HG03175 (cell line): ENCODE data around the gene SPTB.
"Not testable (repeated sequence)": the region's sequence is repeated elsewhere in the genome, so short reads cannot be mapped to it uniquely, and the experiment has no call there.

Experiments used
- ATAC-seq: cut with Tn5 transposase; IDR thresholded peaks from one replicate; pipeline ENCODE4 v1.9.1; 2021; ENCODE audit warnings: mild to moderate bottlenecking, moderate library complexity; ENCODE audit not compliant: unreplicated experiment

Gene SPTB

DNA sequence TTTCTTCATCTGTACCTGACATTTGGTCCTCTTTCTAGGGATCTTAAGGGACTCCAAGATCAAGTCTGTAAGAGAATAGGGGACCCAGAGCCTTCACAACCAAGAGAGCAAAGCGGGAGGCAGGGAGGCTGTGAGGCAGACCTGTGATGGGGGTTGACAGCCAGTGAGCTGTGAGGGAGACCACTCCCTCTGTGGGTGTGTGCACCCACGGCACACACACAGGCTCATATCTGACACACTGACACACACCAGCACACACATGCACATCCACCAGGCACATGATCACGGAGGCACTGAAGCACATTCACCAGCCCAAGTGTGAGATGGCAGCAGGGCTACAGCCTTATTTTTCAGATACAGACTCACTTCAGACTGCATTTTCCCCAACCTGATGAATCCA is 55.2 kb downstream of the SPTB start:
- ATAC-seq: no peak

DNA sequence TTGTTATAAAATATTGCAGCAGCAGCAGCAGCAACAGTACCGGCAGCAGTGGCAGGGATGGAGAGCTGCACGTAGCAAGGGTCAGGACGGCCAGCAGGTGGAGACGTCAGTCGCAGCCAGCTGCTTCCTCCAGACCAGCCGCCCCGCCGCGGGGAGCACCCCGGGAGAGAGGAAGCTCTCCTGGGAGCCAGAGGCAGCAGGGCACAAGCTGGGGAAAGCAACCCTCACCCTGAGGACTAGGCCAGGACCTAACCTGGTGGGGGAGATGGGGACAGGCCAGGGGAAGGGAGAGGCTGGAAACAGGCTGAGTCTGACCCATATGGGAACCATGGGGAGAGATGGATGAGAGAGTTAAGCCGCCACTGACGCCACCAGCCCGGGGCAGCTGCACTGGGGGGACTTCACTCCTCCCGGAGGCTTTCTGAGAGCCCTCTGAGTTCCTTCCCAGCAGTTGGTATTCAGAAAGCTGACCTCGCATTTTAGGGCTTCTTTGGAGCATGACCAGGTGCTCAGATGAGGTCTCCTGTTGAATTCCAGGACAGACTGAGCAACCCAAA is 56.3 kb downstream of the SPTB start:
- peak; percentile 80 for ATAC-seq

DNA sequence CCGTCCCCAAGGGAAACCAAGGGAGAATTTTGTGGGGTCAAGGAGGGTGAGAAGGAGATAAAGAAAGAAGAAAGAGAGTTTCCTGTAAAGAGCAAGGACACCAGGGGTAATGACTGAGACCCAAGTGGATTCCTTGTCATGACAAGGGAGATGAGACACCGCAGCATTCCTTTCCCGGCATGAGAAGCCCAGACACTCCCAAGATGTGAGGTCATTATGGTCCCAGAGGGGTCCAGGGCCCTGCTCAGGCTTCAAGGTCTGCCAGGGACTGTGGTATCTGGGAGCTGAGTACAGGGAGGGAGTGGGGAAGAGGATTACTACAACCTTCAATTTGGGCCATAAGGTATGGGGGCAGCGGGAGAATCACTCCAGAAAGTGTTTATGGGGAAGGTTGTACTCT is 58.1 kb downstream of the SPTB start:
- no peak for ATAC-seq

DNA sequence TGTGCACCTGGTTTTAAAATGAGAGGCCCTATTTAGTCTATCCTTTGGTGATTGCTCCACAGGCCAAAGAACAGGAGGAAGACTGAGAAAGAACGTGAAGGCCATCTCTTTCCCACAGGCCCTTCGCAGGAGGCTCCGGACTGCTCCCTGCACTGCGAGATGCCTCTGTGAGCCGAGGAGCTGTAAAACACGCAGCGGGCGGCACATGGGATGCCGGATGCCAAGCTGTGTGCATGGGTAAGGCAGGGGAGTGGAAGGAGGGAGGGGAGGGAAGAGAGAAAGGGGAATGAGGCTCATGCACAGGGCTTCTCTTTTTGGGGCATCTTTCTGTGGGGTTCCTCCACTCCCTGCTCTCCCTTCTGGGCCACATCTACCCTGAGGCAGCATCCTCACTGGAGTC is 61.6 kb downstream of the SPTB start:
- no peak for ATAC-seq

DNA sequence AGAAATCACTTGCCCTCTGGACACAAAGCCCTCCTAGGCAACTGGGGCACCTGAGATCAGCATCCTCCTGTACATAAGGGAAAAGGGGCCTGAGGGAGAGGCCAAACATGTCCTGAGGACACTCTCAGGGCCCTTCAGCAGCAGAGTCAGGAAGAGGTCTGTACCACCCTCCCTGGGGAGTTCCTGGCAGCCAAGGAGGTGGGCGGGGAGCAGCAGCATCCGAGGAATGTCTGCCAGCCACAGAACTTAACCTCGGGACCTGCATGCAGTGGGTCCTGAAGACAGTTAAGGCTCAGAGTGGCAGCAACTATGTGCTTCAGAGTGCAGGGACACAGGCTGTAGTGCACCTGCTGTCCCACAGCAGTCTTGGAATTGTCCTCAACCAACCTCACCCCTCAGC is 62.1 kb downstream of the SPTB start:
- ATAC-seq: no peak

DNA sequence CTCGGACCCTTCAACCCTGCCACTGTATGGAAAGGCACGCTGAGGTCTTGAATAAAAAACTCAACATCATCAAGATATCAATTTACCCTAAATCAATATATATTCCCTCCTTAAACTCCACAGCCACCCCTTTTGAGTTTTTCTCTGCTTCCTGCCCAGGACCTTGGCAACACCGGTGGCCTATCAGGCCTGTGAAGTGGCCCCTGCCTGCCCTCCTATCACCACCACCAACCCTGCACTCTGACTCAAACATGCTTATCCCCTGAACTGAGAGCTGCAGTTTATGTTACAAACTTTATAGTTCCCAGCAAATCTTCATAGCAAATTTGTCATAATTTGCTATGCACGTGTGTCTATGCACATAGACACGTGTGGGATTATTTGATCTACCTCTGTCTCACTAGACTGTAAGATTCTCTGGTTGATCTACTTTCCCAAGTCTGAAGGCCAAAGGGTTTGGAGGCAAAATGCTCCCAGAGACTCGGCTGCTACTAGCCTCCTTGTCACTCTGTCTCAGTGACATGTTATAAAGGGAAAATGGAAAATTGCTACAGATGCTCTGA is 63.4 kb downstream of the SPTB start:
- no peak for ATAC-seq

DNA sequence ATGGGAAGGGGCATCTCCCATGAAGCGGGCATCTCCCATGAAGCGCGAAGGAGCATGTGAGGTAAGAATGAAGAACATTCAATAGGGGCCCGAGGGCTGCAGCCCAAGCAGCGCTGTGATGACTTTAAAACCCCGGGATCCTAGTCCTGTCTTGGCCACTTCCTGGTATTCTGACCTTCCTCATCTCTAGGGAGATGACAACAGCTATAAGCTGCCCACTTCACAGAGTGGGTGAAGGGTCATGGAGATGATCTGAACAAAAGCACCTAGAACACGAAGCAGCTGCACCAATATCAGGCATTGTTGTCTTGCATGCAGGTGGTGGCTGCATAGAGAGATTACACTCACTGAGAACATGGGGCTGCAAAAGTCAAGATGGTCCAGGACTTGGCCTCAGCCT is 64.5 kb downstream of the SPTB start:
- ATAC-seq: no peak

DNA sequence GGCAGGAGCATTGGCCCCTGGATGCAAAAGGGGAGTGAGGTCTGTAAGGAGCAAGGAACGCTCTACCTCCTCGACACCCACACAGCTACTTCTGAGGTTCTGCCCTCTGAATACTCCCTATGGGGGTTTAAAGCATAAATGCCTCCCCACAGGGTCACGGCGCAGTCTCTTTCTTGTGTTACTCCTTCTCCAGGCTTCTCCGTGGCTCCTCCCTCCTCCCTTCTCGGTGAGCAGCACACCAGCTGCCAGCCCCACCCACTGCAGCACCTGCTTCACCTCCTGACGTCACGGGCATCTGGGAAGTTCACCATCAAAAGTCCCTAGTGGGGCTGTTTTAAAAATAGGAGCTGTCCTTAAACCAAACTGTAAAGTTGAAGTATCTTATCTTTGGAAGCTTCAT is 67.3 kb downstream of the SPTB start:
- no peak for ATAC-seq

DNA sequence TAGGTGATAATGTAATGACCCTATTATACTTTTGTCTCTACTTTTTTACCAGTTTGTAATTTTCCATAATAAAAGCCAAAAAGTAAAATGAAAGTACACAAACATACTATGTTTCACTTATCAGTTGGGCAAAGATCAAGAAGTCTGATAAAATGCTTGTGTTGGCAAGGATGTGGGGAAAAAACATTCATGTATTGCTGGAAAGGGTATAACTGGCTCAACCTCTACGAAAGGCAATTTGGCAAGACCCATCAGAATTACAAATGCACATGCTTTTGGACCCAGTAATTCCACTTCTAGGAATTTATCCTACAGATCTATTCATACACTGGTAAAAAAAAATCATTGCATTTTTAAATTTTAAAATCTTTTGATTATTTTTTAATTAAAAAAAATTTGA is 68.0 kb downstream of the SPTB start:
- ATAC-seq: no peak

DNA sequence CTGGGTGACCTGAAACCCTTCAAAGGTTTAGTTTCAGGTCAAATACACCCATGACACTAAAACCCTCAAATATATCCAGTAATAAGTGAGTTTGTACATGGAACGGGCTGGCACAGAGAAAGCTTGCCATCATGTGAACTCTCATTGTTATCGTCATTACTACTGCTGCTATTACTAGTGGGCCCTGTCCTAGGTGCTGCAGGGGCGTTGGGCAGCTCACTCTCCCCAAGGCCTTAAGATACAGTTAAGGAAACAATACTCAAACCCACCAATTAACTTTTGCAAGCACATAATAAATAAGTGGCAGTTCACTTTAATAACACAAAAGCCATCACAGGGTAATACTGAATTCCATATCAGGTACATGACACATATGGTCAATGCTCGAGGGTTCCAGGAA is 71.3 kb downstream of the SPTB start:
- no peak for ATAC-seq

DNA sequence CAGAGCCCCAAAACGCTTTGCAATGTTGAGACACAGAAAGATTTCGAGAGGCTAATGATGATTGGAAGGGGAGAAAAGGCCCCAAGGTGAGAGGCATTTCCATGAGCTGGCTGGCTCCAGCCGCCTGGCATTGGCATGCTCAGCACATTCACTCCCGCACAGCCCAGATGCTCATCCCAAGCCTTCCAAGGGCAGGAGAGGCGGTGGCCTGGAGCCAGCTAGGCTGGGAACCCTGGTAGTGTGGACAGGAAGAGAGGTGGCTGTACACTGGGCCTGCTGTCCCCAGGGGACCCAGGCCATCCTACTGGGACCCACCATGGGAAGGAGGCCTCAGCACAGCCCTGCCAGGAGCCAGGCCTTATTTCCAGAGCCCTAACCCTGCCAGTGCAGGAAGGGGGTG is 72.2 kb downstream of the SPTB start:
- no peak for ATAC-seq

DNA sequence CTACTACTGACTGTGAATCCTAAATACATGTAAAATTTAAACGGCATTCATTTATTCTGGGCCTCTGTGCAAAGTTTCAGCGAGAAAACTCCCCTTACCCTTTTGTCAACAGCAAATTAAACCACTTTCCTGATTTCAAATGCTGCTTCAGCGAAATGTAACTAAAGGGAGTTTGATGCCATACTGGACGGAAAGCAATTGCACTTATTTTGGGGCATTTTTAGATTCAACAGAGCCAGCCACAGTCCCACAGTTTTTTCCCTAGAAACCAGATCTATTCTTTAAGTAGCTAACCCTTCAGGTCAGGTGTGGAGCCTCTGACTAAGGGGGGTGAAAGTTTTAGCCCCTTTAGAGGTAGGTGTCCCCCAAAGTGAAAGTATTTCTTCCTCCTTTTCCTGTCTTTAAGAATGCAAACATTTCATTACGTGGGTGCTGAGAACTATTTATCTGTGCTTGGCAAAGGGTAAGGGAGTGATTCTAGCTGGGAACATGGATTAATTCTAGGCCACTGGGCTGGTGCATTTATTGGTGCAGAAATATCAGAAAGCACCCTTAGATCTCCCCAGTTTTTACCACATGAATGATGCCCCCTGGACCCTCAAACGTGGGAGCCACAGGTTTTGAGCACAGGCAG is 72.7 kb downstream of the SPTB start:
- ATAC-seq: no peak

DNA sequence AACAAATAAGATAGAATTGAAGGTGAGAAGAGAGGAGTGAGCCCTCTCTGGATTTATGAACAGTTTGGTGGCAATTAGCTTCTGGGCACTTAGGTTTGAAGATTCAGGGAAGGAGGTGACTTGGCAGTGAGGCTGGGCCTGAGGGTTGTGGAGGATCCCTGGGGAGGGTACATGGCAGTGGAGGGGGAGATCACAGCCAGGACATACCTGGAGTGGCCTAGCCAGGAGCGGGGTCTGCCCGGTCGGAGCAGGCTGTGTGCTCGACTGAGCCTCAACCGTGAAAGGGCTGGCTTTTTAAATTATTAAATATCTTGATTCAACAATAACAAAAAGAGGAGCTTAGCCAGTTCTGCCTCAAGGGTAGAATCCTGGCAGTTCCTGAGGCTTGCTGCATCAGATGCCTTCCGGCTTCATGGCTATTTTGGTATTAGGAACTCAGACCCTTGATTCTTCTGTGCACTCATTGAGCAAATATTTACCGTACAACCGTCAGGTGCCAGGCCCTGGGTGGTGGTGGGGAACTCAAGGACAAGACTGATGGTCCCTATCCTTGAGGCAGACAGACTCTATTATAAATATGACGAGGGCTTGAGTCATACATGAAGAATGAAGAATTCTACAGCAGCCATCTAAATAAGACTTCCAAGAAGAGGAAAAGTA is 73.4 kb downstream of the SPTB start:
- ATAC-seq: no peak

DNA sequence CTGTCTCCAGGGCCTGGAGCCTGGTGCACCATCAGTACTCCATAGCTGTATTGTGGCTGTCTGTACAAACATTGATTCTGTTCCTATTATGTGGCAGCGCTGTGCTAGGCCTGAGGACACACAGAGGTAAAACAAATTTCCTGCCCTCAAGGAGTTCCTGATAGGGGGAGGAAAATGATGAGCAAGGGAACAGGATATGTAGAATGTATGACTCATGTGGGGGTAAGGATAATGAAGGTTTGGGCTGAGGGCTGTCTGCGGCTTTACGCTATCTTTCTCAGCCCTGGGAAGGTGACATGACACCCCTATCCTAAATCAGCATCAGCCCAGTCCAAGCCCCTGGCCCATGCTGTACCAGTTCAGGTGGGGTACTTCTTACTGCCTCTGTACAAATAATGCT is 74.1 kb downstream of the SPTB start:
- ATAC-seq: not testable (repeated sequence)

DNA sequence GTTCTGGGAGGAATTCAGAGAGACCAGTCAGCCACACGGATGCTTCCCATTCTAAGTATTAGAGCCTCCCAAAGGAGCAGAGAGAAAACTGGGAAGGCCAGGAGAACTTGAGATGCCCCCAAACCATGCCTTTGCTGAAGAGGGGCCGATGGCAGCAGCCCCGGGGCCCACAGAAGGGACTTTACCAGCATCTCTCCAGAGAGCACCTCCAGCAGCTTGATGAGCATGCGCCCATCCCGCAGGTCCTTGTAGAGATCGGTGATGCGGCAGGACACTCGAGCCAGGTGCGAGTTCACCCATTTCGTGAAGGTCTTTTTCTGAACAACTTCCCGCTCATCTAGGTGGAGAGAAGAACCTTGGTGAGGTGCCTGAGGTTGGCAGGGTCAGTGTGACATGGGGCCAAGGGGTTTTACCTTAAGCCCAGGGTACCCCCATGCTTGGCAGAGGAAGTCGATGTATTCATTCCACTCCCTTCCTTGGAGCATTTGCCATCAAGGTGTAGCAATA is 74.9 kb downstream of the SPTB start:
- ATAC-seq: no peak

DNA sequence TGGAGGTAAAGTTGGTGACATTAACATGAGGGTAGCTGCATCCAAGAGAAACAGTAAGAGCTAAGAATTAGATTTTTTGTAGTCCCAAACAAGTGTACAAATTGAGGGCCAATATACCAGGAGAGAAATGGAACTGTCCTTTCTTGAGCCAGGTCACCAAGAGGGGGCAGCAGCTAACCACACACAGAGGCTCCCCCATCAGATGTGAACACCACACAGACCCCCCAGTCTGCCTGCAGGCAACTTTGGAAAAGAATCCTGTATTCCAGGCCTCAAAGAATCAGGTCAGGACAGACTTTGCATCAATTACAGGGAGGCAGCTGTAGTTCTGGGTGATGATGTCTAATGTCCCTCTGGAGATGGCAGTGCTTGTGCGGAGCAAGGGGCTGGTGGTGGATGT is 77.9 kb downstream of the SPTB start:
- ATAC-seq: no peak

DNA sequence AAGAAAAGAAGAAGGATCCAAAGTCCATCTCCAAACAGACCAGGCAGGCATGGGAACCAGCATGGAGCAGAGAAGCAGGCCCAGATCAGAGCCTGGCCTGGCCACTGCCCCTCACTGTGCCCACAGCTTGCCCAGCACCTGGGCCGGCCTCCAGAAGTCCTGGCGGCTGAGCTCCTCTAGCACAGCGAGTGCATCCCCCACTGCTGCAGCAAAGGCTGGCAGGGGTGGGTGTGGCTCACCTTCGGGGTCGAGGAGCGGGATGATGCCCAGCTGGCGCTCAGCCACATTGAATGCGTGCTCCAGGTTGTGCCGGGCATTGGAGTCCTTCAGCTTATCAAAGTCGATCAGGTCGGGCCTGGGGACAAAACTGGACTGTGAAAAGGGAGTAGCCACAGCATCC is 78.7 kb downstream of the SPTB start:
- ATAC-seq: no peak

DNA sequence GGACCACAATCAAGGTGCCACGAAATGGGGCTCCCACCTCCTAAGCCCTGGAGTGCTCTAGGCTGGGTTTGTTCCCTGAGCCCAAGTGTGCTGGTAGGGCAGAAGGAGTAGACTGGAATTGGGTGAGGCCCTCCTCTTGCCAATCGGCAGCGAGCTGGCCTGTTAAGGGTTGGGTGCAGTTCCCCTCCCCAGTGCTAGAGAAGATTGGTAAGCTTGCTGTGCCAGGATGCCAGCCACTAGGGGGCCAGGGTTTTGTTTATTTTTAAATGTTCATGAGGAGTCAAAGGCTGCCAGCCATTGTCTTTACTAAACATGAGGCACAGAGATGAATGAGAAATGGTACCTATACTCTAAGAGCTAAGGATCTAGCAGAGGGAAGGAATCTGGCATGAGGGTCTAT is 79.7 kb downstream of the SPTB start:
- no peak for ATAC-seq

DNA sequence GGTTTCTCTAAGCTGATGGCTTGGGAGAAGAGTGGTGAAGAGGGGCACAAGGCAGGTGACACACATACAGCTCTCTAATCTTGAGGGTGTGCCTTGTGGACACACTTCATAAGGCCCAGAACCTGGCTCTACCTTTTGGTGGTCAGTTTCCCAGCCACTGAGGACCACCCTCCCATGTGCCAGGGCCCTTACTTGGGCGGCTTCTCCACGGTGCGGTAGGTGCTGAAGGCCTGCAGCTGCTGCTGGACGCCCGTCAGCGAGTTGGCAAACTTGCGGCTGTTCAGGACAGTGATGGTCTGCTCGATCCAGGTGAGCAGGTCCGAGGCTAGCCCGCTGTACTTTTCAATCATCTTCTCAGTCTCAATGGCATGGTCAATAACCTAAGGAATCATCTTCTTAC is 80.2 kb downstream of the SPTB start:
- no peak for ATAC-seq

DNA sequence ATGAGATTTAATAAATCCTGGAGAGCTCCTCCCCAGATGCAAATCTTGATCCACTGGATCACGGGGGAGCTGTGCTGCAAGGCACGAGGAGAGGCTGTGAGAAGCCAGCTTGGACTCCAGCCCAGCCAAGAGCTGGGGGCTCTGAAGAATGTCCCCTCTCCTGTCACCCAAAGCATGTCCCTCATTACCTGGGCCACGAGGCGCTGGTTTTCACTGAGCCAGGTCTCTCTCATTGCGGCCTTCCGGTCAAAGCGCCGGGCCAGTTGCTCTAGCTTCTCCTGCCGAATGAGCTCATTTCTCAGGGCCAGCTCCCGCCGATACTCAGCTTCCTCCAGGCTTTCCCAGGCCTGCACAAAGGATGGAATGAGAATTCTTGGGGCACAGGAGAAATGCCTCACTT is 83.3 kb downstream of the SPTB start:
- no peak for ATAC-seq

DNA sequence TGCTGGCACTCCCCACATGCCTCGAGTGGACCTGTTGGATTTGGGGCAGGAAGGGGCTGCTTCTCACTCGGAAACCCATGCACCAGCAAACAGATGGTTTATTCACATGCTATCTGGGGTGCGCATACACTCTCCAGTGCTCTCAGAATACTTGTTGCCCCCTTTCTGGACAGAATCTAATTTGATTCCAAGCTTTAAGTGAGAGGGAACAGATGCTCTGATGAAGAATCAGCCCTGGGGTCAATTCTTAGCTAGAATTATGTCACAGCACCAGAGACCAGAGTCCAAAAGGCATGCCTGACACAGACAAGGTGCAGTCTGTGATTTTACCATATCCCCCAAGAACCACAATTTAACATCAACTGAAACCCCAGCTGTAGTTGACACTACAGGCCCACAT is 83.8 kb downstream of the SPTB start:
- ATAC-seq: no peak

DNA sequence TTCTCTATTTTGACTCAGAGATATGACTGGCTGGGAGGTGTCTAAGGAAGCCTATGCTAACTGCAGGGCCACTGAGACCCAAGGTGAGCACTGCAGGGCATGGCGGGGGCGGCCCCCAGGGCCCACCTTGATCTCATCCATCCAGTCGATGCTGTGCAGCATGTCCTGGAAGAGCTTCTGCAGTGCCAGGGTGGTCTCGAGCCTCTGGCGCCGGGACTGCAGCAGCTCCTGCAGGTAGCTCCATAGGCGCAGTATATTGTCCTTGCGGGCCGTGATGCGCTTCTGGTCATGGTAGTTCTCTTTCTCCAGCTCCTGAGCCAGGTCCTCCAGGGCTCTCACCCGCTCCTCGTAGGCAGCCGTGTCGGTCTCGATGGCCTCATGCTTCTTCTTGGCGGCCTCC is 84.5 kb downstream of the SPTB start:
- no peak for ATAC-seq
